Measurements from ENCODE around the gene FBF1.
A peak's percentile ranks its signal among the peaks of the same experiment; 100 is the strongest.

The FBF1 gene

DNA sequence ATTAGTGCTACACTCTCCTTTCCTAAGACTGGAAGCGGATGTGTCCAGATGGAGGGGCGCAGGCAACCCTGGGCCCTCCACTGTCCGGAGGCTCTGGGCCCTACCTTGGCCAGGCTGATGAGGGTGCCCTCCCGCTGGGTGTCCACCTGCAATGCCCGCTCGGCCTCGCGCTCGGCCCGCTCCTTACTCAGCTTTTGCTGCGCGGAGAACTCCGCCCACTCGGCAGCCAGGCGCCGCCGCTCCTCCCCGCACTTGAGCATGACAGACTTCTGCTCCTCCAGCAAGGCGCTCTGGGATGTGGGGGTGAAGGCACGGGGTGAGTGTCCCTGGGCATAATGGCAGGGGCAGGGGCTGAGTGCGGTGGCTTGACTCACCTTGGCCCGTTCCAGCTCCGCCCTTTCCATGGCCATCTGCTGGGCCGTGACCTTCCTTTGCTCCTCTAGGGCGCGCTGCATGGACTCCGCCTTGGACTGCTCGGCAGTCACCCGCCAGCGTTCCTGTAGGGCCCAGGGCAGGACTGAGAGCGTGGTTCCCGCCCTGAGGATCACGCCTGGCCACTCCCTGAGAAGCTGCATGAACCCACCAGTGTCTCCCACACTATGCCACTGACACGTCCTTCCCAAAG lies 26.1 kb downstream of the FBF1 start:
- peak; percentile 18 to 32 for DNase-seq

GRCh38 chr17:75913537-75914210 lies 27.2 kb downstream of the FBF1 start:
- peak in 1 of 2 experiments; percentile 39 for DNase-seq

GRCh38 chr17:75910699-75911098 lies 30.1 kb downstream of the FBF1 start:
- peak in 1 of 2 experiments; percentile 3 for DNase-seq

DNA sequence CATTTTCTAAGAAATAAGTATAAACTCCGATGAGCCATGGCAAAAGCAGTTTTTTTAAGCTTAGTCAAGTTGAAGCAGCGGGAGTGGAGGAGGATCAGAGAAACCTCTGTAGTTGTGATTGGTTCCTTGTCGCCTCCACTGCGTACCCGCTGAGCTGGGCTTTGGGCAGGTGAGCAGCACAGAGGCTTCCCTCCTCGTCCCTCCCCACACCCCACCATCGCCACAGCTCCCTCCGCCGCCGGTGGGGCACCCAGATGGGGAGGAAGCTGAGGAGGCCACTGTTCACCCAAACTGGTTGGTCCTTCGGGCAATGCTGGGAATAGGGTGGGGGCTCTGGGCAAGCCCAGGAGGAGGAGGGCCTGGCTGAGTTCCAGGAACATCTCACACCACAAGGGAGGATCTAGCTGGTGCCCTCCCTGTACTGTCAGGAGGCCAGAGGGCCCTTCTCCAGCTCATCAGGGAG lies 31.0 kb downstream of the FBF1 start:
- peak; percentile 55 to 65 for DNase-seq

DNA sequence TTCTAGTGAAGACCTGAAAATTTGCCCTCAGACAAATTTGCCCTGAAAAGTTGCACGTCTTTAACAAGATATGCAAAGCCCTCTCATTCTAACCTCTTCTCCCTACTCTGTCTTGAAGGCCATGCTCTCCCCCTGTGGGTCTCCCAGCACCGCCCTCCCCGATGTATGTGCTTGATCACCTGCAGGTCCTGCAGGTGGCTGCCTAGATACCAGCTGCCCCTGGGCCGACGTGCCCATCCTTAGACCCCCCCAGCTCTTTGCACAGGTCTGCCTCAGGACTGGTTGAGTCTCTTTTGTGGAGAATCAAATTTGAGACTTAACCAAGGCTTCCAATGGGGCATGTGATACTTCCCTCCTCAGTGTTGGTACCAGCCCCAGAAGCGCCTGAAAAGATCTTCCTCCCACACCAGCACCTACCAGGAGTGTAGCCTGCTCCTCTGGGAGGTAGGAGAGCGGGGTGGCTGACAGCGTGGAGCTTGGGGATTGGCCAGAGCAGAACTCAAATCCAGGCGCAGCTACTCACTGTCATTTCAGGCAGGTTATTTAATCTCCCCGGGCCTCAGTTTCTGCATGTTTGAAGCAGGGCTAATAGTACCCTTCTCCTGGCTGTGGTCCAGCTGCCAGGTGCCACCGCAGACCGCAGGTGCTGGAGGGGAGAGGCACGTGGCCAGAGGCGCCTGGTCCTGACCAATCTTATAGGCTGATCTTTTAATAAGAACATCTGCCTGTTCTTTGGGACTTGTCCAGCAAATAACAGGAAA lies 31.6 kb downstream of the FBF1 start:
- DNase-seq: peak in 1 of 2 experiments; percentile 54

DNA sequence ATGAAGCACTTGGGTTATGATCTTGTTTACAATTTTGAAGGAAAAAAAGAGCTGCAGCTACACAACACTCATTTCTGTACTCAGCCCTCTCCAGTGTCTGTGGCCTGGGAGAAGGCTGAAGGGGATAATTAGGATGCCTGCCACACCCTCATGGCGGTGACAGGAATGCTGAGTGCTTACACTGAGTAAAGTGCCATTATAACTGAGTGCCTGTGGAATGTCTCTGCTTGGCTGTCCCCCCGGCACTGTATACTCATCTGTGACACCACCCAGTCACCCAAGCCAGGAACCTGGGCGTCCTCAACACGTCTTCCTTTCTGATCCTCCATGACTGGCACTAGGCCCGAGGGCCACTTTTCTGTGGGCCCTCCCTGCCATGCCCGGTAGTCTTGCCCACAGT lies 32.6 kb downstream of the FBF1 start:
- peak; percentile 54 to 67 for DNase-seq

DNA sequence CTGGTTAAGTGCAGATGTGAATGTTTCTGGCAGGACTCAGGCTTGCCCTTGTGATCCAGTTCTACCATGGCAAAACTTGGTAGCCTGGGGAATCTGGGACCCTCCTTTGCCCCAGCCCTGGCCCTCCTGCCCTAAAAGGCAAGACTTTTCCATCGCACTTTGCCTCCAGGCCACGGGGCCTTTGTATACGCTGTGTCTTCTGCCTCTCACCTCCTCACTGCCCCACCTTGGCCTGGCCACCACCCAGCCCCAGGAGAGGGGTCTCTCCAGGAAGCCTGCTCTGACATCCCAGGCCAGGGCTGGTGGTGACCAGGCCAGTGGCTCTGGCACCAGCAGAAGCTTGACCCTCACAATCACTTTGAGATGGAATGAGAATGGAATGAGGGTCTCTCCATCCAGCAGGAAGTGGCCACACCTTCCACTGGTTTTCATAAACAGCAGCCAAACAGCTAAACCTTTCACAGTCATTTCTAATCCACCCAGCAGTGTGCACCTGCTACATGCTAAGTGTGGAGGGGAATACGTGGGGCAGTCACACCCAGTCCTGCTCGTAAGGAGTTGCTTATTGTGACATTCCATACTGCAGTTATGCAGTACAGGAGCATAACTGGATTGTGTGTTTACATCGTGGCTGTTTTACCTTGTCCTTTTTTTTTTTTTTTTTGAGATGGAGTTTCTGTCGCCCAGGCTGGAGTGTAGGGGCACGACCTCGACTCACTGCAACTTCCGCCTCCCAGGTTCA lies 34.5 kb downstream of the FBF1 start:
- DNase-seq: no peak

DNA sequence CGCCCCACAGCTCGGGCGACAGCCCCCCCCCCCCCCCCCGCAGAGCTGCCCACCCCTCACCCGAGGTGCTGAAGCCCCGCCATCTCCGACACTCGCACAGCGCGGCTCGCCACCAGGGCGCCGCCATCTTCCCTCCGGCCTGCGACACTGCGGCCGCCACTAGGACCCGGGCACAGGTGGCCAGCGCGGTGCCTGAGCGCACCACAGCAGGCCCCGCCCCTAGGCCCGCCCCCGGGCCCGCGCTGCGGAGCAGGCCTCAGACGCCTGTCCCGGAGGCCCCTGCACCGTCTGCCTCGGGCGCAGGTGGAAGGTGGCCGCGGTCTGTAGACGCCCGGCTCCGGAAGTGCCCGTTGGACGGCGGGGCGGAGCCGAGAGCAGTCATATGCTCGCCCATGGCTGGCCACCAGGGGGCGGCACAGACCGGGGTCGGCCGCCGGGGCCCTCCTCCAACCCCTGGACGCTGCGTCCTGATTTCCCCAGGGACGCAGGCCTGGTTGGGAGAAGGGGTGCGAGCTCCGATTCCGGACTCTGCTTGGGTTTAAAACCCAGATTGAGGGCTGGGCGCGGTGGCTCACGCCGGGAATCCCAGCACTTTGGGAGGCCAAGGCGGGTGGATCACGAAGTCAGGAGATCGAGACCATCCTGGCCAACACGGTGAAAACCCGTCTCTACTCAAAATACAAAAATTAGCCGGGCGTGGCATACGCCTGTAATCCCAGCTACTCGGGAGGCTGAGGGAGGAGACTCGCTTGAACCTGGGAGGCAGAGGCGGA lies 35.9 kb downstream of the FBF1 start, which contains the start of gene MRPL38:
MRPL38 (minus strand) TSS at position 136 of the 773 bp plus-strand sequence; CDS start at position 127, 9 bp downstream.
- DNase-seq: peak; percentile 90 to 91

DNA sequence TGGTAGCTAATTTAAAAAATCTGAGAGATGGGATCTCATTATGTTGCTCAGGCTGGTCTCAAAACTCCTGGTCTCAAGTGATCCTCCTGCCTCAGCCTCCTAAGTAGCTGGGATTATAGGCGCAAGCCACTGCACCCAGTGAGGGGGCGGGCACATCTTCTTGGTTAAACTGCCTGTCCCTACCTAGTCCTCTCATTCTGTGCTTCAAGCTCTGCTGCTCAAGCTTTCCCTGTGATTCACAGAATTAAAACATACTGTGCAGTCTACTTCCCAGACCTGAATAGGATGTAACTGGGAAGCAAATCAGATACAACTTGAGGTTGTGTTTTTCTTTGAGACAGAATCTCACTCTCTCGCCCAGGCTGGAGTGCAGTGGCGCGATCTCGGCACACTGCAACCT lies 38.4 kb downstream of the FBF1 start:
- DNase-seq: no peak

- DNase-seq: no peak
Observed at GRCh38 chr17:75901727-75902126, 39.1 kb downstream of the FBF1 start.

DNA sequence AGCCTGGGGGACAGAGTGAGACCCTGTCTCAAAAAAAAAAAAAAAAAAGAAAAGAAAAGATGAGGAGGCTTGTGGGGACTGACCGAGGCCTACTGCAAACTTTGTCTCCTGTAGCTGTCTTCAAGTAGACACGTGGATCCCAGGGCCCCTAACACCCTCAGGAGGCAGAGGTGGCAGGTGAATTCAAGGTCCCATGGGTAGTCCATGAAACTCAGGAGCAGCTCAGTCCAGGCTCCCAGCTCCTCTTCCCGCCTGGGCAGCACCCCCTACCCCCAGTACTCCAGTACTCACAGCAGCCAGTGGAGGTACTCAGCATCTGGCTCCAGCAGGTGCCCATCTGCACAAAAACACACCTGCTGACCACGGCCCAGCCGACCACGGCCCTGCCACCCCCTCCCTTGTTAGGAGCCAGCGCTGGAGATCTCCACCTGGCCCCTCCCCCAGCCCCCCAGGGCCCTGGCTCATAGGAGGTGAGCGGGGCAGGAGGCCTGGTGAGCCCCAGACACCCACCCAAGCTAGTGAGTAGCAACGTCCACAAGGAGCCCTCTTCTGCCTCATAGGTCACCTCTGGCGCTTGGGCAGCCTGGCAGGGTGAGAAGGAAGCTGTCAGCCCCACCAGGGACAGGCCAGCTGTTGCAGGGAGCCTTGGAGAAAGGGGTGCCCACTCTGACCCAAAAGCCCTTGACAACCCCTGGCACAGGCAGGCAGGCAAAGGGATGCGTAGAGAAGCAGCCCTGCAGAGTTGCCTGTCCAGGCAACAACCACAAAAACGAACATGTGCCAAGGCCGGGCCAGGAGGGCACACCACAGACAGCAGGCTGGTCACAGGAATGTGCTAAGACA lies 39.9 kb downstream of the FBF1 start:
- DNase-seq: no peak

- no peak for DNase-seq
Observed at GRCh38 chr17:75899767-75900468, 40.9 kb downstream of the FBF1 start.

- DNase-seq: no peak
Observed at GRCh38 chr17:75899353-75899752, 41.5 kb downstream of the FBF1 start.

GRCh38 chr17:75898791-75899190 lies 42.1 kb downstream of the FBF1 start:
- no peak for DNase-seq

- no peak for DNase-seq
Observed at GRCh38 chr17:75898065-75898464, 42.8 kb downstream of the FBF1 start.

- no peak for DNase-seq
Observed at GRCh38 chr17:75897160-75898019, 43.5 kb downstream of the FBF1 start.

- DNase-seq: peak; percentile 28 to 31
Observed at GRCh38 chr17:75896415-75897159, 44.3 kb downstream of the FBF1 start, which contains the start of gene TRIM65. TSS of gene TRIM65 (minus strand) at chr17:75896951. CDS start at chr17:75896937, 14 bp downstream.

DNA sequence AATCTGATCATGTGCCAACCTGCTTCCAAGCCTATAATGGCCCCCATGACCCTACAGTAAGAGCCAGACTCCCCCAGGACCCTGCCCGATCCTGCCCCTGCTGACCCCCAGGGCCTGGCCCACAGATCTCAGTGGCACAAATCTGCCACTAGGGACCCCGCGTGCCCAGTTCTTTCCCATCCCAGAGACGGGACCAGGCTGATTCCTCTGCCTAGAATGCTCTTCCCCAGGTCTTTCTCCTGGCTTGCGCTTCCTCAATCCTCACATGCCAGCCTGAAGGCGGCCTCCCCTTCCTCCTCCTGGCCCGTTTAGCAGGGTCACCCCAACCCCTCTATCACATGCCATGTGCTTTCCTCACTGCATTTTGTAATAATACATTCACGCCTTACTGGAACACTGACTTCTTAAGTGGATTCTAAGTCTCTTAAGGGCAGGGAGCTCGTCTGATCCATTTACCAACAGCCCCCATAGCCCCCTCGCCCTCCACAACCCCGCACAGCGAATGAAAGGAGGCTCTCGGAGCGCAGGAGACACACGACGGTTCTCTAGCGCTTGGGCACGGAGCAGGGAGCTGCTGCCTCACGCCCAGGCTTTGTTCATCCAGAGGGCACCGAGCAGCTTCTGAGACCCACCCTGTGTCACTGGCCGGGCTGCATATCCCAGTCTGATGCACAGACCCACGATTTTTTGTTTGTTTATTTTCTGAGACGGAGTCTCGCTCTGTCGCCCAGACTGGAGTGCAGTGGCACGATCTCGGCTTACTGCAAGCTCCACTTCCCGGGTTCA lies 45.3 kb downstream of the FBF1 start:
- DNase-seq: no peak
